ENCODE measurements around the gene UCK2.

The UCK2 gene

GRCh38 chr1:165877940-165878556 is 50.6 kb downstream of the UCK2 start:
- DNase-seq = no peak
- peaks cover 61% of the 10 kb centered on the region for H4K20me1 ChIP-seq (ENCODE audit: insufficient read depth, low read length)
- TF ChIP-seq EZH2 (optimal IDR thresholded peaks at IDR 0.05; ENCODE audit: low read depth, low read length) (no peak), EZH2phosphoT487 (IDR thresholded peaks at IDR 0.05; ENCODE audit: low read length) (no peak), CTCF (IDR thresholded peaks at IDR 0.05; ENCODE audit: low read length) (no peak)
- H3K27ac ChIP-seq (ENCODE audit: low read length) = no peak overlapping the region
- H3K4me1 ChIP-seq (ENCODE audit: low read length) = peaks cover 10% of the 10 kb centered on the region
- H3K9me3 ChIP-seq (replicated peaks; ENCODE audit: insufficient read depth, low read length) = no peaks in the 10 kb centered on the region
- H3K9me2 ChIP-seq (replicated peaks; ENCODE audit: insufficient read depth, low read length) = no peaks in the 10 kb centered on the region
- H3K27me3 ChIP-seq (replicated peaks; ENCODE audit: insufficient read depth, low read length) = no peaks in the 10 kb centered on the region
- H3K4me2 ChIP-seq (ENCODE audit: low read depth, low read length) = no peak overlapping the region
- no peak overlapping the region for H2AFZ ChIP-seq (ENCODE audit: low read length)
- peaks cover 100% of the 10 kb centered on the region for H3K79me2 ChIP-seq (ENCODE audit: low read length)
- H3K4me3 ChIP-seq (ENCODE audit: low read length) = no peak overlapping the region
- H3K36me3 ChIP-seq (replicated peaks; ENCODE audit: insufficient read depth, low read length) = no peaks in the 10 kb centered on the region
- no peak overlapping the region for H3K9ac ChIP-seq (ENCODE audit: low read length)
- H3F3A ChIP-seq (ENCODE audit: insufficient read depth, low read length) = no peaks in the 10 kb centered on the region

GRCh38 chr1:165879946-165880345 is 52.5 kb downstream of the UCK2 start:
- peaks cover 100% of the 10 kb centered on the region for H3K79me2 ChIP-seq (ENCODE audit: low read length)
- H4K20me1 ChIP-seq (ENCODE audit: insufficient read depth, low read length) = peaks cover 65% of the 10 kb centered on the region
- H3F3A ChIP-seq (ENCODE audit: insufficient read depth, low read length) = no peaks in the 10 kb centered on the region
- no peak overlapping the region for H3K9ac ChIP-seq (ENCODE audit: low read length)
- H3K9me2 ChIP-seq (replicated peaks; ENCODE audit: insufficient read depth, low read length) = no peaks in the 10 kb centered on the region
- no peak overlapping the region for H3K4me3 ChIP-seq (ENCODE audit: low read length)
- H2AFZ ChIP-seq (ENCODE audit: low read length) = no peak overlapping the region
- H3K4me2 ChIP-seq (ENCODE audit: low read depth, low read length) = no peak overlapping the region
- no peaks in the 10 kb centered on the region for H3K27me3 ChIP-seq (replicated peaks; ENCODE audit: insufficient read depth, low read length)
- no peak overlapping the region for H3K27ac ChIP-seq (ENCODE audit: low read length)
- no peak for DNase-seq
- TF ChIP-seq EZH2phosphoT487 (IDR thresholded peaks at IDR 0.05; ENCODE audit: low read length) (no peak), CTCF (IDR thresholded peaks at IDR 0.05; ENCODE audit: low read length) (no peak), EZH2 (optimal IDR thresholded peaks at IDR 0.05; ENCODE audit: low read depth, low read length) (no peak)
- H3K36me3 ChIP-seq (replicated peaks; ENCODE audit: insufficient read depth, low read length) = no peaks in the 10 kb centered on the region
- peaks cover 10% of the 10 kb centered on the region for H3K4me1 ChIP-seq (ENCODE audit: low read length)
- H3K9me3 ChIP-seq (replicated peaks; ENCODE audit: insufficient read depth, low read length) = no peaks in the 10 kb centered on the region

GRCh38 chr1:165880993-165881392 is 53.6 kb downstream of the UCK2 start:
- TF ChIP-seq EZH2phosphoT487 (IDR thresholded peaks at IDR 0.05; ENCODE audit: low read length) = no peak
- no peak for TF ChIP-seq CTCF (IDR thresholded peaks at IDR 0.05; ENCODE audit: low read length)
- TF ChIP-seq EZH2 (optimal IDR thresholded peaks at IDR 0.05; ENCODE audit: low read depth, low read length) = no peak
- Histone ChIP-seq H3K79me2 (ENCODE audit: low read length) (peaks cover 100% of the 10 kb centered on the region), H3K4me3 (ENCODE audit: low read length) (no peak overlapping the region), H4K20me1 (ENCODE audit: insufficient read depth, low read length) (peaks cover 65% of the 10 kb centered on the region), H3K9me2 (replicated peaks; ENCODE audit: insufficient read depth, low read length) (no peaks in the 10 kb centered on the region), H3K27me3 (replicated peaks; ENCODE audit: insufficient read depth, low read length) (no peaks in the 10 kb centered on the region), H3K9me3 (replicated peaks; ENCODE audit: insufficient read depth, low read length) (no peaks in the 10 kb centered on the region), H3K36me3 (replicated peaks; ENCODE audit: insufficient read depth, low read length) (no peaks in the 10 kb centered on the region), H3K4me1 (ENCODE audit: low read length) (peaks cover 17% of the 10 kb centered on the region), H3F3A (ENCODE audit: insufficient read depth, low read length) (no peaks in the 10 kb centered on the region), H3K9ac (ENCODE audit: low read length) (no peak overlapping the region), H3K4me2 (ENCODE audit: low read depth, low read length) (no peak overlapping the region), H3K27ac (ENCODE audit: low read length) (no peak overlapping the region), H2AFZ (ENCODE audit: low read length) (no peak overlapping the region)
- DNase-seq = no peak

All from MM.1S (cell line).